Effector CD4-positive, alpha-beta T cell (primary cell): ENCODE results near the gene GART.

Source experiments
- DNase-seq: peaks from one replicate; pipeline ENCODE4 v3.0.0-alpha.2; 2020

The GART gene

GRCh38 chr21:33552999-33553598, 11.2 kb upstream of the GART start:
- no peak for DNase-seq

GRCh38 chr21:33552093-33552998, 10.4 kb upstream of the GART start:
- no peak for DNase-seq

GRCh38 chr21:33551664-33552063, 9.7 kb upstream of the GART start:
- DNase-seq, result no peak

- no peak for DNase-seq
Measured at GRCh38 chr21:33550772-33551660, 9.1 kb upstream of the GART start.

- DNase-seq, result no peak
Measured at GRCh38 chr21:33549848-33550771, 8.2 kb upstream of the GART start.

GRCh38 chr21:33546086-33546485, 4.2 kb upstream of the GART start:
- no peak for DNase-seq

GRCh38 chr21:33544451-33545195, 2.7 kb upstream of the GART start:
- no peak for DNase-seq

- no peak for DNase-seq
Measured at GRCh38 chr21:33543505-33544129, 1.7 kb upstream of the GART start.

- DNase-seq, result peak; percentile 97
Measured at GRCh38 chr21:33542640-33543504, 955 bp upstream of the GART start, which contains the start of gene SON. Gene SON (plus strand): TSS chr21:33543038. CDS start chr21:33543093, 55 bp downstream.

GRCh38 chr21:33541105-33541711, 709 bp downstream of the GART start:
- DNase-seq, result no peak

- no peak for DNase-seq
Measured at GRCh38 chr21:33540711-33541104, 1.2 kb downstream of the GART start.

- DNase-seq, result no peak
Measured at GRCh38 chr21:33539616-33540015, 2.3 kb downstream of the GART start.

- no peak for DNase-seq
Measured at GRCh38 chr21:33537212-33537611, 4.7 kb downstream of the GART start.

GRCh38 chr21:33531007-33531406, 10.9 kb downstream of the GART start:
- no peak for DNase-seq

- no peak for DNase-seq
Measured at GRCh38 chr21:33522953-33523349, 19.0 kb downstream of the GART start.

GRCh38 chr21:33522297-33522952, 19.5 kb downstream of the GART start:
- no peak for DNase-seq

- DNase-seq, result no peak
Measured at GRCh38 chr21:33518899-33519298, 23.0 kb downstream of the GART start.

- DNase-seq, result no peak
Measured at GRCh38 chr21:33514229-33514628, 27.7 kb downstream of the GART start.

GRCh38 chr21:33512481-33512880, 29.4 kb downstream of the GART start:
- DNase-seq, result no peak
